NCI-H524 (cell line): ENCODE data around the gene AGPS.
A peak's percentile ranks its signal among the peaks of the same experiment; 100 is the strongest.
"Not testable (repeated sequence)": the region's sequence is repeated elsewhere in the genome, so short reads cannot be mapped to it uniquely, and the experiment has no call there.

Experiments
- DNase-seq, 2 experiments: peaks; one replicate each; lab custom pipeline; 2025; lab: John Stamatoyannopoulos, UW

Gene AGPS

GRCh38 chr2:177385151-177385550 is 7.4 kb upstream of the AGPS start:
- DNase-seq = no peak

- DNase-seq = no peak
Observed at GRCh38 chr2:177391822-177392372, 676 bp upstream of the AGPS start.

- DNase-seq = no peak
Observed at GRCh38 chr2:177393203-177393755, 706 bp downstream of the AGPS start.

GRCh38 chr2:177393824-177394593 is 1.4 kb downstream of the AGPS start:
- no peak for DNase-seq

- DNase-seq = no peak
Observed at GRCh38 chr2:177394594-177394973, 2.0 kb downstream of the AGPS start.

- no peak for DNase-seq
Observed at GRCh38 chr2:177395351-177396065, 2.9 kb downstream of the AGPS start.

GRCh38 chr2:177396703-177397460 is 4.3 kb downstream of the AGPS start:
- peak in 1 of 2 experiments; percentile 46 for DNase-seq

- no peak for DNase-seq
Observed at GRCh38 chr2:177397481-177398289, 5.1 kb downstream of the AGPS start.

- no peak for DNase-seq
Observed at GRCh38 chr2:177398290-177398683, 5.7 kb downstream of the AGPS start.

- DNase-seq = no peak
Observed at GRCh38 chr2:177398791-177399190, 6.2 kb downstream of the AGPS start.

GRCh38 chr2:177399376-177399775 is 6.8 kb downstream of the AGPS start:
- DNase-seq = no peak

GRCh38 chr2:177400337-177400923 is 7.9 kb downstream of the AGPS start:
- no peak for DNase-seq

- no peak for DNase-seq
Observed at GRCh38 chr2:177402096-177402495, 9.5 kb downstream of the AGPS start.

GRCh38 chr2:177403838-177404237 is 11.3 kb downstream of the AGPS start:
- DNase-seq = no peak

GRCh38 chr2:177404243-177404642 is 11.7 kb downstream of the AGPS start:
- no peak for DNase-seq

- DNase-seq = no peak
Observed at GRCh38 chr2:177405029-177405692, 12.6 kb downstream of the AGPS start.

- DNase-seq = no peak
Observed at GRCh38 chr2:177406182-177406581, 13.6 kb downstream of the AGPS start.

- no peak for DNase-seq
Observed at GRCh38 chr2:177407031-177407430, 14.5 kb downstream of the AGPS start.

GRCh38 chr2:177410629-177411028 is 18.1 kb downstream of the AGPS start:
- not testable (repeated sequence) for DNase-seq

GRCh38 chr2:177413703-177414102 is 21.1 kb downstream of the AGPS start:
- no peak for DNase-seq
